ENCODE results near the gene ZBTB16.

The ZBTB16 gene

DNA sequence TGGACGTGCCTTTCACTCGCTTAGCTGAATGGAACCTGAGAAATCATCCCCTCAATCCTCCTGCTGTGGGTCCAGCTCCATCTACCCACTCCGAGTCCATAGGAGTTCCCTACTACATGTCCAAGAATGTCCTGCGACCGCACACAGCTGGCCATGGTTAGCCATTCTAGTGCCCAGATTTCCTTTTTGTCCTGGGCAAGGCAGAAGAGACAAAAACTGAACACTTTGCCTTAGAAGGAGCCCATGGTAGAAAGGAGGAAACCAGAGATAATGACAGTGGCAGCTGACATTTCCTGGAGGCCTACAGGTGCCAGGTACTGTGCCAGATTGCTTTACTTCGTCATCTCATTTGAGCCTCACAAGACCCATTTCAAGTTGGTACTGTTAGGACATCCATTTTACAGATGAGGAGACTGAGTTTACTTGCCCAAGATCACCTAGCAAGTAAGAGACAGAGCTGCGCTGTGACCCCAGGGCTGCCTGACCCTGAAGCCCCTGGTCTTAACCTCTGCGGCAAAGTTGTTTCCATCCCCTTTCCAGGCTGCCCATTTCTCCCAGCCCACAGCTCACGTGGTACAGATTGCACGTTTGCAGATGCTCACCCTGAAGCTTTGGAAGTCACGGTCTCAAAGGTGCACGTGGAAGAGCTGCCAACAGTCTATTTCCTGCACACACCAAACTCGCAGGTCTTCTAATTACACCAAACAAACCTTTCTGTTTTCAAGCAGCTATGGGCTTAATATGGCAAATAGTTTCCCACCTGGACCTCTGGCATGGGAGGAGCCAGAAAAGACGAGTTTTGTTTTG is 112.7 kb downstream of the ZBTB16 start:
- Histone ChIP-seq H3K27ac (ENCODE audit: poor library complexity, severe bottlenecking) (no peak overlapping the region), H3K36me3 (ENCODE audit: low read depth) (no peaks in the 10 kb centered on the region), H3K4me3 (ENCODE audit: severe bottlenecking) (no peak overlapping the region), H3K9me3 (ENCODE audit: severe bottlenecking) (no peaks in the 10 kb centered on the region), H3K4me1 (ENCODE audit: insufficient read depth, poor library complexity, severe bottlenecking) (peaks cover 14% of the 10 kb centered on the region), H3K27me3 (ENCODE audit: insufficient read depth, poor library complexity, severe bottlenecking) (no peaks in the 10 kb centered on the region)
- no peak for DNase-seq (ENCODE audit: low spot score)
- TF ChIP-seq, protein P1, sequence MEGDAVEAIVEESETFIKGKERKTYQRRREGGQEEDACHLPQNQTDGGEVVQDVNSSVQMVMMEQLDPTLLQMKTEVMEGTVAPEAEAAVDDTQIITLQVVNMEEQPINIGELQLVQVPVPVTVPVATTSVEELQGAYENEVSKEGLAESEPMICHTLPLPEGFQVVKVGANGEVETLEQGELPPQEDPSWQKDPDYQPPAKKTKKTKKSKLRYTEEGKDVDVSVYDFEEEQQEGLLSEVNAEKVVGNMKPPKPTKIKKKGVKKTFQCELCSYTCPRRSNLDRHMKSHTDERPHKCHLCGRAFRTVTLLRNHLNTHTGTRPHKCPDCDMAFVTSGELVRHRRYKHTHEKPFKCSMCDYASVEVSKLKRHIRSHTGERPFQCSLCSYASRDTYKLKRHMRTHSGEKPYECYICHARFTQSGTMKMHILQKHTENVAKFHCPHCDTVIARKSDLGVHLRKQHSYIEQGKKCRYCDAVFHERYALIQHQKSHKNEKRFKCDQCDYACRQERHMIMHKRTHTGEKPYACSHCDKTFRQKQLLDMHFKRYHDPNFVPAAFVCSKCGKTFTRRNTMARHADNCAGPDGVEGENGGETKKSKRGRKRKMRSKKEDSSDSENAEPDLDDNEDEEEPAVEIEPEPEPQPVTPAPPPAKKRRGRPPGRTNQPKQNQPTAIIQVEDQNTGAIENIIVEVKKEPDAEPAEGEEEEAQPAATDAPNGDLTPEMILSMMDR (IDR thresholded peaks at IDR 0.05; ENCODE audit: poor library complexity, severe bottlenecking): no peak
- no peak for ATAC-seq (ENCODE audit: low read depth)

DNA sequence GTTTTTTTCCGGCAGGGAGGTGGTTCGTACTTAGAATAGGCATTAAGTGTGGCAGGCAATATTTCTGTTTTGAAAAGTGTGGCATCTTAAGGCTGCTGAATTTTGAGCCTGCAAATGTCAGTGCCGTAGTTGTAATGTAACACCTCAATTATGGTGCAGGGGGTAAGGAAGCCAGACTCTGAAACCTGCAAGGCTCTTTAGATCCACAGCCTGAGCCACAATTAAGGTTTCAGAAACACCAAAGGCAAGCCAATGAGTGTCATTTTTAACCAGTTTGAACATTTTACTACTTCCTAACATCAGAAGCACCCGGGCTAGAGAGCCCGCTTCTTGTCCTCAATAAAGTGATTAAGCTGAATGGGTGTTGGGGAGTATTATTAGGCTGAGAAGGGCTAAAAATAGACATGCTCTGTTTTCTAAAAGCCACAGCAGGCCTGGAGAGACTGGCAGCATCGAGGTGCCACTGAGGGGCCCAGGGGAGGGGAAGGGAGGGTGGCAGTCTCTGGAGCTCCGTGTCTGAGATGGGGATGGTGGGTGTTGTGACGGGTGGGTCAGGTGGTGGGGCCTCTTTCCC is 113.4 kb downstream of the ZBTB16 start:
- no peak for ATAC-seq (ENCODE audit: low read depth)
- Histone ChIP-seq H3K9me3 (ENCODE audit: severe bottlenecking) (no peaks in the 10 kb centered on the region), H3K36me3 (ENCODE audit: low read depth) (no peaks in the 10 kb centered on the region), H3K4me1 (ENCODE audit: insufficient read depth, poor library complexity, severe bottlenecking) (peaks cover 13% of the 10 kb centered on the region), H3K27ac (ENCODE audit: poor library complexity, severe bottlenecking) (no peak overlapping the region), H3K4me3 (ENCODE audit: severe bottlenecking) (no peak overlapping the region), H3K27me3 (ENCODE audit: insufficient read depth, poor library complexity, severe bottlenecking) (no peaks in the 10 kb centered on the region)
- no peak for DNase-seq (ENCODE audit: low spot score)
- TF ChIP-seq, protein P1 (IDR thresholded peaks at IDR 0.05; ENCODE audit: poor library complexity, severe bottlenecking): no peak

DNA sequence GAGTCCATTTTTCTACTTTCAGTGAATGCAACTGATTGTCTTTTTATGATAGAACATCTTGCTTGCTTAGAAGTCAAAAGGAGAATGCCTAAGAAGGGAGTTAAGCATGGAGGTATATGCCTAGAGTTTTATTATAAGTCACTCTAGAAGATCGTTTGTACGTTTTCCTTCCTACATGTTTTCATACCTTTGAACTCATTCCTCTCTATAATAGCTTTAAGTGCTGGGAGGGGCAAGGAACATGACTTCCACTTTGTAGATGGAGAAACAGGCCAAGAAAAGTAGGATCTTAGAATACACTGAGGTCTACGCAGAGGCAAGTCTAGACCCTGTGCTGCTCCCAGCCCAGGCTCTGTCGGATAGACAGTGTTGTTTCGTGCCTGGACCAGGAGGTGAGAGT is 114.3 kb downstream of the ZBTB16 start:
- Histone ChIP-seq H3K27ac (ENCODE audit: poor library complexity, severe bottlenecking) (no peak overlapping the region), H3K27me3 (ENCODE audit: insufficient read depth, poor library complexity, severe bottlenecking) (no peaks in the 10 kb centered on the region), H3K36me3 (ENCODE audit: low read depth) (no peaks in the 10 kb centered on the region), H3K4me3 (ENCODE audit: severe bottlenecking) (no peak overlapping the region), H3K4me1 (ENCODE audit: insufficient read depth, poor library complexity, severe bottlenecking) (peaks cover 18% of the 10 kb centered on the region), H3K9me3 (ENCODE audit: severe bottlenecking) (no peaks in the 10 kb centered on the region)
- TF ChIP-seq, protein P1 (IDR thresholded peaks at IDR 0.05; ENCODE audit: poor library complexity, severe bottlenecking): no peak
- ATAC-seq (ENCODE audit: low read depth): no peak
- no peak for DNase-seq (ENCODE audit: low spot score)

DNA sequence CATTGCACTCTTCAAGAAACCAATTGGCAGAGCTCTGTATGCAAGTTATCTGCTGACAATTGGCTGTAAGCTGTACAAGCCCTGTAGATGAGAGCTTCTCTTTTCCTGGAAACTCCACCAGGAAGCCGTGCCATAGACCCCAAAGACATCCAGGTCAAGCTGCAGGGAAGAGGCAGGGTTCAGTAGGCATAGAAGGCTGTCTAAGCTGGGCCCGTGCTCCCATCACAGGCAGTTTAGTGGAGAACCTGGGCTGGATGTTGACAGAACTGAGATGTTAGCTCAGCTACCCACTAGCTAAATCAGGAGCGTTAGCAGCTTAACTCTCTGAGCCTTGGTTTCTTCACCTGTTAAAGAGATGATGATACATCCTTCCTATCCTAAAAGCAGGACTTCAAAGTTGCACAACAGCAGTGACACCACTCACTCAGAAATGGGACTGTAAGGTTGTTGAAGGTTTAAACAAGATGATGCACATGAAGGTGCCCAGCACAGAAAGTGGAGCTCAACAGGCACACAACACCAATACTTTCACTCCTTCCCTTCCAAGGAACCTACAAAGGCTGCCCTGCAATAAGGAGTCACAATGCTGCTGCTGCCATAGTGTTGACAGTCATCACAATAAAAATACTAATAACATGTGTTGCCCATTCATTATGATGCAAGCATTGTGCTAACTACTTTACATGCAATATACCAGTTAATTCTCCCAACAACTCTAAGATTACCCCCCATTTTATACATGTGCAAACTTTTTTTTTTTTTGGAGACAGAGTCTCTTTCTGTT is 115.4 kb downstream of the ZBTB16 start:
- no peaks in the 10 kb centered on the region for H3K27me3 ChIP-seq (ENCODE audit: insufficient read depth, poor library complexity, severe bottlenecking)
- H3K4me1 ChIP-seq (ENCODE audit: insufficient read depth, poor library complexity, severe bottlenecking): peaks cover 29% of the 10 kb centered on the region
- ATAC-seq (ENCODE audit: low read depth): no peak

More for the DNA sequence above, 115.4 kb downstream of the ZBTB16 start:
- Histone ChIP-seq H3K27ac (ENCODE audit: poor library complexity, severe bottlenecking) (no peak overlapping the region), H3K9me3 (ENCODE audit: severe bottlenecking) (no peaks in the 10 kb centered on the region), H3K36me3 (ENCODE audit: low read depth) (no peaks in the 10 kb centered on the region), H3K4me3 (ENCODE audit: severe bottlenecking) (no peak overlapping the region)
- DNase-seq (ENCODE audit: low spot score): no peak
- TF ChIP-seq, protein P1 (IDR thresholded peaks at IDR 0.05; ENCODE audit: poor library complexity, severe bottlenecking): no peak
